Endothelial cell of umbilical vein (primary cell): ENCODE results near the gene IQSEC2. TPM values are rescaled to one million over a fixed set of nuclear protein-coding genes. Genes with fewer than 3 reads are reported as not detected.

Experiments
- BruUV-seq: library from RNA; stranded (reverse); fragments of 400-500 nt; replicated peaks from 2 replicates; lab custom pipeline; 2021; lab: Mats Ljungman, UMichigan
- CTCF ChIA-PET: fragments of 300-600, 350-600 bp; sonication (Branson Sonifier 250); formaldehyde crosslinking; loops from one replicate; lab custom pipeline; 2021; ENCODE audit warnings: antibody characterized with exemption, inconsistent platforms; lab: Charles Lee
- POLR2A ChIA-PET: fragments of 300-600, 350-600 bp; sonication (Branson Sonifier 250); formaldehyde crosslinking; loops from one replicate; lab custom pipeline; 2021; ENCODE audit warnings: antibody characterized with exemption, inconsistent platforms; lab: Charles Lee
- DNase-seq: peaks from one replicate; pipeline ENCODE4 v3.0.0-alpha.2; 2011; ENCODE audit warnings: low read depth, low spot score
- FAIRE-seq: peaks from 2 replicates; lab custom pipeline; 2011; peaks lifted over from hg19 to GRCh38; lab: Jason Lieb, UNC
- H2AFZ ChIP-seq: 2 replicates; pipeline ENCODE4 v1.6.0; 2012; ENCODE audit warnings: low read depth, low read length, control low read depth, inconsistent platforms
- H3K27ac ChIP-seq: 2 replicates; pipeline ENCODE4 v1.5.1; 2011; ENCODE audit warnings: low read depth, mild to moderate bottlenecking, control low read depth, low read length, moderate library complexity; ENCODE audit not compliant: insufficient read depth
- H3K27me3 ChIP-seq, 2 experiments: 2 replicates each; pipeline versions ENCODE4 v1.6.0 to v1.6.1; 2011; ENCODE audit warnings: low read length in 2 of 2, mixed read lengths in 1 of 2; ENCODE audit not compliant: control insufficient read depth in 2 of 2, insufficient read depth in 2 of 2
- H3K36me3 ChIP-seq, 2 experiments: 2 replicates in 1 of 2; 3 replicates in 1 of 2; pipeline ENCODE4 v1.5.1; 2011; ENCODE audit warnings: low read length in 2 of 2, mild to moderate bottlenecking in 1 of 2, moderate library complexity in 1 of 2; ENCODE audit not compliant: control insufficient read depth in 2 of 2, insufficient read depth in 2 of 2; ENCODE audit errors: extremely low read depth in 1 of 2
- H3K4me1 ChIP-seq: 3 replicates; pipeline ENCODE4 v1.5.1; 2011; ENCODE audit warnings: mild to moderate bottlenecking, low read length; ENCODE audit not compliant: control insufficient read depth, insufficient read depth; ENCODE audit errors: extremely low read depth
- H3K4me2 ChIP-seq: 2 replicates; pipeline ENCODE4 v1.6.1; 2011; ENCODE audit warnings: low read length, control low read depth, mixed read lengths; ENCODE audit not compliant: insufficient read depth
- H3K4me3 ChIP-seq, 3 experiments: fragments of 200-600 bp in 1 of 3; sonication (generic), shearing (Covaris generic) in 1 of 3; replicated peaks in 1 of 3; 2 replicates each; pipeline ENCODE4 v1.5.1; 2011 to 2016; ENCODE audit warnings: control low read depth in 3 of 3, low read length in 3 of 3, mild to moderate bottlenecking in 2 of 3, inconsistent platforms in 1 of 3, low read depth in 1 of 3, moderate library complexity in 1 of 3; ENCODE audit not compliant: insufficient read depth in 1 of 3
- H3K79me2 ChIP-seq: 2 replicates; pipeline ENCODE4 v1.6.0; 2012; ENCODE audit warnings: low read length, inconsistent platforms; ENCODE audit not compliant: control insufficient read depth, insufficient read depth
- H3K9ac ChIP-seq: replicated peaks from 2 replicates; pipeline ENCODE3; 2011; ENCODE audit warnings: low read length, control low read depth; ENCODE audit not compliant: insufficient read depth; ENCODE audit errors: extremely low read depth
- H3K9me1 ChIP-seq: replicated peaks from 3 replicates; pipeline ENCODE4 v1.6.0; 2011; ENCODE audit warnings: mild to moderate bottlenecking, low read length; ENCODE audit not compliant: control insufficient read depth, insufficient read depth; ENCODE audit errors: extremely low read depth
- H3K9me3 ChIP-seq: replicated peaks from 2 replicates; pipeline ENCODE4 v1.5.1; 2012; ENCODE audit warnings: low read length, inconsistent platforms; ENCODE audit not compliant: control insufficient read depth, insufficient read depth
- H4K20me1 ChIP-seq: replicated peaks from 2 replicates; pipeline ENCODE3; 2011; ENCODE audit warnings: mild to moderate bottlenecking, low read length; ENCODE audit not compliant: control insufficient read depth, insufficient read depth; ENCODE audit errors: extremely low read depth
- CTCF ChIP-seq, 2 donors: IDR thresholded peaks; 1 replicate in 1 of 2; 2 replicates in 1 of 2; pipeline ENCODE4 v1.5.1; 2011; ENCODE audit warnings: low read length in 2 of 2, mild to moderate bottlenecking in 2 of 2, moderate library complexity in 2 of 2, control low read depth in 1 of 2, inconsistent platforms in 1 of 2, low read depth in 1 of 2; ENCODE audit not compliant: insufficient read depth in 1 of 2; ENCODE audit errors: extremely low read depth in 1 of 2
- GATA2 ChIP-seq: IDR thresholded peaks from 2 replicates; pipeline ENCODE4 v1.7.0; 2011; ENCODE audit warnings: low read depth, mild to moderate bottlenecking, moderate library complexity, mixed read lengths, low read length; ENCODE audit not compliant: insufficient read length, insufficient read depth
- JUN ChIP-seq: IDR thresholded peaks from 2 replicates; pipeline ENCODE4 v1.6.1; 2011; ENCODE audit warnings: borderline replicate concordance, low read depth; ENCODE audit not compliant: insufficient read length, insufficient read depth
- dilution Hi-C: fragments of 300-500 bp; cut with MboI; formaldehyde crosslinking; loops from one replicate; pipeline ENCODE4 v1.15.0; 2019; ENCODE audit warnings: low sequenced_read_pairs; ENCODE audit not compliant: extremely low pct_ligation_motif_present
- intact Hi-C: fragments of 100-400 bp; cut with micrococcal nuclease; formaldehyde crosslinking; loops from one replicate; pipeline ENCODE4 v1.10.0; 2022
- polyA plus RNA-seq, 4 experiments: library from polyadenylated mRNA; depleted of rRNA in 3 of 4; stranded (reverse) in 3 of 4; unstranded in 1 of 4; fragments of >200 nt; gene quantifications; 2 replicates each; pipeline versions ENCODE4 v1.2.1 to v1.2.3, GENCODE V29; 2011 to 2012; ENCODE audit warnings: missing spikeins in 1 of 4
- total RNA-seq: library from RNA; stranded (reverse); gene quantifications from 2 replicates; pipeline ENCODE4 v1.2.3, GENCODE V29; 2021

Gene IQSEC2
- total and polyA plus RNA-seq, 2 donors (not counting 3 experiments of a cell fraction or from before 2014, with no cell fraction given): 5.4 to 9.9 TPM

GRCh38 chrX:53313728-53314105, 32.3 kb upstream of the IQSEC2 start:
- peaks cover under 1 to 10% of the 10 kb centered on the region in 2 experiments for H3K27me3 ChIP-seq
- no peaks in the 10 kb centered on the region for H3K9me3 ChIP-seq
- intact Hi-C loops (loop anchor here (1.0 to 5.0 kb wide), 3 partner anchors 133 to 519 kb away; no protein-coding TSS in a partner anchor), dilution Hi-C loops (no loop called here)
- TF ChIP-seq CTCF (IDR thresholded peaks at IDR 0.05; ENCODE audit: extremely low read depth in 1 of 2, insufficient read depth in 1 of 2, low read depth in 1 of 2, low read length in 2 of 2) (no peak), GATA2 (peak; percentile 54), JUN (no peak)
- no peaks in the 10 kb centered on the region for H3K9me1 ChIP-seq
- BruUV-seq: no TSS peak
- H3K9ac ChIP-seq: no peak overlapping the region
- CTCF ChIA-PET: interaction anchor here (0.7 to 9.3 kb wide), 18 partner anchors 10 to 221 kb away, joined by 3 to 208 read pairs (median 7); no protein-coding TSS in a partner anchor
- POLR2A ChIA-PET: no interaction called here
- peak overlapping the region; percentile 48 for H3K27ac ChIP-seq
- FAIRE-seq (no peak), DNase-seq (no peak)
- no peak overlapping the region for H2AFZ ChIP-seq
- no peaks in the 10 kb centered on the region for H4K20me1 ChIP-seq
- H3K4me2 ChIP-seq: peak overlapping the region; percentile 64
- H3K4me3 ChIP-seq: peak overlapping the region in 1 of 3 experiments; percentile 36
- H3K36me3 ChIP-seq: no peaks in the 10 kb centered on the region
- peaks cover 9% of the 10 kb centered on the region for H3K4me1 ChIP-seq
- no peaks in the 10 kb centered on the region for H3K79me2 ChIP-seq
